MM.1S (cell line): ENCODE measurements around the gene FBXO22.
"Not testable (repeated sequence)": the region's sequence is repeated elsewhere in the genome, so short reads cannot be mapped to it uniquely, and the experiment has no call there.

Experiments used
- DNase-seq: peaks from one replicate; pipeline ENCODE4 v3.0.0-alpha.2; 2015
- H2AFZ ChIP-seq: fragments of 300-600 bp; sonication (generic); 2 replicates; pipeline ENCODE4 v1.6.0; 2016; ENCODE audit warnings: antibody characterized with exemption, low read length
- H3F3A ChIP-seq: fragments of 300-600 bp; sonication (generic); 2 replicates; pipeline ENCODE4 v1.6.1; 2016; ENCODE audit warnings: mild to moderate bottlenecking, antibody characterized with exemption, low read length, moderate library complexity, mixed read lengths; ENCODE audit not compliant: insufficient read depth
- H3K27ac ChIP-seq: fragments of 300-600 bp; sonication (generic); 2 replicates; pipeline ENCODE4 v1.5.1; 2016; ENCODE audit warnings: mild to moderate bottlenecking, low read length
- H3K27me3 ChIP-seq: fragments of 300-600 bp; sonication (generic); replicated peaks from 2 replicates; pipeline ENCODE4 v1.6.0; 2016; ENCODE audit warnings: low read length; ENCODE audit not compliant: insufficient read depth
- H3K36me3 ChIP-seq: fragments of 300-600 bp; sonication (generic); replicated peaks from 2 replicates; pipeline ENCODE4 v1.6.1; 2016; ENCODE audit warnings: mild to moderate bottlenecking, low read length, mixed read lengths; ENCODE audit not compliant: insufficient read depth
- H3K4me1 ChIP-seq: fragments of 300-600 bp; sonication (generic); 2 replicates; pipeline ENCODE4 v1.6.1; 2016; ENCODE audit warnings: low read length, mixed read lengths
- H3K4me2 ChIP-seq: fragments of 300-600 bp; sonication (generic); 2 replicates; pipeline ENCODE4 v1.6.0; 2016; ENCODE audit warnings: low read depth, low read length
- H3K4me3 ChIP-seq: fragments of 300-600 bp; sonication (generic); 2 replicates; pipeline ENCODE4 v1.5.1; 2016; ENCODE audit warnings: low read length, mixed read lengths
- H3K79me2 ChIP-seq: fragments of 300-600 bp; sonication (generic); 2 replicates; pipeline ENCODE4 v1.6.1; 2016; ENCODE audit warnings: mixed run types, low read length, mixed read lengths
- H3K9ac ChIP-seq: fragments of 300-600 bp; sonication (generic); 2 replicates; pipeline ENCODE4 v1.6.1; 2016; ENCODE audit warnings: low read length, mixed read lengths
- H3K9me2 ChIP-seq: fragments of 300-600 bp; sonication (generic); replicated peaks from 2 replicates; pipeline ENCODE4 v1.6.1; 2016; ENCODE audit warnings: mild to moderate bottlenecking, low read length, mixed read lengths; ENCODE audit not compliant: insufficient read depth
- H3K9me3 ChIP-seq: fragments of 300-600 bp; sonication (generic); replicated peaks from 2 replicates; pipeline ENCODE4 v1.6.1; 2016; ENCODE audit warnings: mild to moderate bottlenecking, low read length, mixed read lengths; ENCODE audit not compliant: insufficient read depth
- H4K20me1 ChIP-seq: fragments of 300-600 bp; sonication (generic); 2 replicates; pipeline ENCODE4 v1.6.1; 2016; ENCODE audit warnings: mild to moderate bottlenecking, low read length, moderate library complexity, mixed read lengths; ENCODE audit not compliant: insufficient read depth
- EZH2 ChIP-seq: fragments of 300-600 bp; sonication (generic); optimal IDR thresholded peaks from 2 replicates; pipeline ENCODE3; 2017; ENCODE audit warnings: low read depth, mild to moderate bottlenecking, antibody characterized with exemption, low read length, mixed read lengths
- EZH2phosphoT487 ChIP-seq: fragments of 300-600 bp; sonication (generic); IDR thresholded peaks from 2 replicates; pipeline ENCODE4 v1.6.1; 2018; ENCODE audit warnings: antibody characterized with exemption, low read length
- TF ChIP-seq, protein P1 (sequence below): fragments of 300-600 bp; sonication (generic); IDR thresholded peaks from 2 replicates; pipeline ENCODE4 v1.5.1; 2016; ENCODE audit warnings: antibody characterized with exemption, low read length, mixed read lengths

Gene FBXO22

DNA sequence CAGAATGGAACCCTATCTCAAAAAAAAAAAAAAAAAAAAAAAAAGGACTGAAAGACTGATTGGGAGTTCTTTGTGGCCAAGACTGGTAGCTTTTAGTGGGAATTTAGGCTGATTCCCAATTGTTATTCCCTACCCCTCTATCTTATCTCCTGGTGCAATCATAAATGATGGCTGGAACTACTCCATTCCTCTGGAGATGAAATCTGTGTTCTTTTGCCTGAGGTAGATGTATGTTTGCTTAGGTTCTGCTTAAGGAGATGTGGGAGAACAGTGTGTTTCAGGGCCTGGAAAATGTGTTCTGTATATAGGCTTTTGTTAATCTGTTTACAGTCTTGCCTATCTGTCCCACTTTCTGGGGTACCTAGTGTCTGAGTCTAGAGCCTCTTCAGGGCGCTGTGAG lies 40.9 kb upstream of the FBXO22 start:
- H3K36me3 ChIP-seq = no peaks in the 10 kb centered on the region
- no peak overlapping the region for H3K4me2 ChIP-seq
- DNase-seq = no peak
- H3K4me3 ChIP-seq = no peak overlapping the region
- H3K9me3 ChIP-seq = no peaks in the 10 kb centered on the region
- no peak overlapping the region for H3K9ac ChIP-seq
- no peaks in the 10 kb centered on the region for H3K27me3 ChIP-seq
- 0 out of 2 replicates have a peak, but pooled peaks cover 4% of the 10 kb centered on the region for H3K4me1 ChIP-seq
- no peak overlapping the region for H2AFZ ChIP-seq
- no peaks in the 10 kb centered on the region for H3F3A ChIP-seq
- H3K79me2 ChIP-seq = no peaks in the 10 kb centered on the region
- H3K27ac ChIP-seq = no peak overlapping the region
- H3K9me2 ChIP-seq = no peaks in the 10 kb centered on the region
- H4K20me1 ChIP-seq = no peaks in the 10 kb centered on the region
- TF ChIP-seq, protein P1, sequence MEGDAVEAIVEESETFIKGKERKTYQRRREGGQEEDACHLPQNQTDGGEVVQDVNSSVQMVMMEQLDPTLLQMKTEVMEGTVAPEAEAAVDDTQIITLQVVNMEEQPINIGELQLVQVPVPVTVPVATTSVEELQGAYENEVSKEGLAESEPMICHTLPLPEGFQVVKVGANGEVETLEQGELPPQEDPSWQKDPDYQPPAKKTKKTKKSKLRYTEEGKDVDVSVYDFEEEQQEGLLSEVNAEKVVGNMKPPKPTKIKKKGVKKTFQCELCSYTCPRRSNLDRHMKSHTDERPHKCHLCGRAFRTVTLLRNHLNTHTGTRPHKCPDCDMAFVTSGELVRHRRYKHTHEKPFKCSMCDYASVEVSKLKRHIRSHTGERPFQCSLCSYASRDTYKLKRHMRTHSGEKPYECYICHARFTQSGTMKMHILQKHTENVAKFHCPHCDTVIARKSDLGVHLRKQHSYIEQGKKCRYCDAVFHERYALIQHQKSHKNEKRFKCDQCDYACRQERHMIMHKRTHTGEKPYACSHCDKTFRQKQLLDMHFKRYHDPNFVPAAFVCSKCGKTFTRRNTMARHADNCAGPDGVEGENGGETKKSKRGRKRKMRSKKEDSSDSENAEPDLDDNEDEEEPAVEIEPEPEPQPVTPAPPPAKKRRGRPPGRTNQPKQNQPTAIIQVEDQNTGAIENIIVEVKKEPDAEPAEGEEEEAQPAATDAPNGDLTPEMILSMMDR = no peak
- no peak for TF ChIP-seq EZH2
- TF ChIP-seq EZH2phosphoT487 = no peak

DNA sequence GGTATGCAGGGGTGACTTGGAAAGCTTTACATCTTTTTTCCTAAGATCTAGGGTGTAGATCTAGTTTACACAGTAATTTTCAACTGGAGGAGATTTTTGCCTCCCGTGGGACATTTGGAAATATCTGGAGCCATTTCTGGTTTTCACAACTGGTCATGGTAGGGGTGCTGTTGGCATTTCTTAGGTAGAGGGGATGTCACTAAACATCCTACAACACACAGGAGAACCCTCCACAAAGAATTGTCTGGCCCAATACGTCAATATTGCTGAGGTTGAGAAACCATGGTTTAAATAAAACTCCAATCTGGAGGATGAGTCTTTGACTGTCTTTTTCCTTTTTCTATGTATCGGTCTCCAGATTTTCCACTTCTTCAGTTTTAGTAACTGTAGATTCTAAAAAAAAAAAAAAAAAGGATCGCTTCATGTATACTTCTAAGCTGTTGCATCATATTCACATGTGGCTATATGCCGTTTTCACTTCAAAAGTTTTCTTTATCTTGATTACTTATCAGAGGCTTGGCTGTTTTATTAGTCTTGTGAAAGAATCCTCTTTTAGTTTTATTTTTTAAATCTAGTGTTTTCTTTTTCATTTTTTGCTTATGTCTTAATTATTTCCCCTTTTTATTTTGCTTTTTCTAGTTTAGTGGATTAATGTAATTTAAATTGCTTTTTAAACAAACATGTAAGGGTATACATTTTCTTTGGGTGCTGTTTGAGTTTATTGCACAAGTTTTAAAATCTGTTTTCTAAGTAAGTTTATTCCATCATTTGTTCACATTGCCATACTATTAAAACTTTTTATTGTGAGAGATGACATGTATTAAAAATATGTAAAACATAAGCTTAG lies 39.2 kb upstream of the FBXO22 start:
- H3K36me3 ChIP-seq = no peaks in the 10 kb centered on the region
- H3K4me2 ChIP-seq = no peak overlapping the region
- no peaks in the 10 kb centered on the region for H3K27me3 ChIP-seq
- no peak overlapping the region for H3K4me3 ChIP-seq
- H3K79me2 ChIP-seq = no peaks in the 10 kb centered on the region
- 0 out of 2 replicates have a peak, but pooled peaks cover 4% of the 10 kb centered on the region for H3K4me1 ChIP-seq
- no peaks in the 10 kb centered on the region for H4K20me1 ChIP-seq
- H3K27ac ChIP-seq = no peak overlapping the region
- no peaks in the 10 kb centered on the region for H3F3A ChIP-seq
- no peak for TF ChIP-seq EZH2
- no peak for TF ChIP-seq EZH2phosphoT487
- TF ChIP-seq, protein P1 = no peak
- H2AFZ ChIP-seq = no peak overlapping the region
- H3K9me3 ChIP-seq = no peaks in the 10 kb centered on the region
- no peak for DNase-seq
- no peaks in the 10 kb centered on the region for H3K9me2 ChIP-seq
- H3K9ac ChIP-seq = no peak overlapping the region

GRCh38 chr15:75866045-75866444 lies 37.6 kb upstream of the FBXO22 start:
- H3K4me2 ChIP-seq, H3F3A ChIP-seq, H3K79me2 ChIP-seq, H2AFZ ChIP-seq, H3K9ac ChIP-seq, H3K4me3 ChIP-seq, H3K27me3 ChIP-seq, H3K27ac ChIP-seq, H4K20me1 ChIP-seq, H3K36me3 ChIP-seq, H3K4me1 ChIP-seq, H3K9me3 ChIP-seq, H3K9me2 ChIP-seq, DNase-seq: not testable (repeated sequence)

DNA sequence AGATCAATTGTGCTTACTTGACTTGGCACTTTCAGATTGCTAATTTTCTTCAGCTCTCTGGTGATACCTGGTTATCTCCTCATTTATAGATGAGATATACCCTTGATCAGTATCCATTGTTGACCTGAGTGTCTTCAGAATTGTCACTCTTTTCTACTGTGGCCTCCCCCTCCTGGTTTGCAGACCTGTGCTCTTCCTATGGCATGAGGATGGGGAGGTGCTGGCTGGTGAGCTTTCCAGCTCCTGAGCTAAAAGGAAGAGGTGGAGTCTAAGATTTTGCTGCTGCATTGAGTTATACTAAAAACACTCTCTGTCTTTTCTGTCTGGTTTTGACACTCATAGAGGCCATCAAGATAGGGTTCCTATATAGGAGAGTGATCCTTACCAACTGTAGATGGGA lies 36.8 kb upstream of the FBXO22 start:
- Histone ChIP-seq H3K79me2 (no peaks in the 10 kb centered on the region), H3K36me3 (no peaks in the 10 kb centered on the region), H3K27me3 (no peaks in the 10 kb centered on the region), H3K4me1 (no peaks in the 10 kb centered on the region), H3K9me3 (no peaks in the 10 kb centered on the region), H3K27ac (no peak overlapping the region), H3K4me3 (no peak overlapping the region), H3K9ac (no peak overlapping the region), H3K4me2 (no peak overlapping the region), H3K9me2 (no peaks in the 10 kb centered on the region), H3F3A (no peaks in the 10 kb centered on the region), H4K20me1 (no peaks in the 10 kb centered on the region), H2AFZ (no peak overlapping the region)
- TF ChIP-seq EZH2 (no peak), EZH2phosphoT487 (no peak)
- TF ChIP-seq, protein P1 = no peak
- no peak for DNase-seq
